HG03558 (cell line): ENCODE data around the gene COL4A6.

Experiments used
- ATAC-seq: cut with Tn5 transposase; IDR thresholded peaks from one replicate; pipeline ENCODE4 v1.9.1; 2021; ENCODE audit warnings: moderate number of reproducible peaks; ENCODE audit not compliant: unreplicated experiment; ENCODE audit errors: extremely low read depth

The COL4A6 gene

DNA sequence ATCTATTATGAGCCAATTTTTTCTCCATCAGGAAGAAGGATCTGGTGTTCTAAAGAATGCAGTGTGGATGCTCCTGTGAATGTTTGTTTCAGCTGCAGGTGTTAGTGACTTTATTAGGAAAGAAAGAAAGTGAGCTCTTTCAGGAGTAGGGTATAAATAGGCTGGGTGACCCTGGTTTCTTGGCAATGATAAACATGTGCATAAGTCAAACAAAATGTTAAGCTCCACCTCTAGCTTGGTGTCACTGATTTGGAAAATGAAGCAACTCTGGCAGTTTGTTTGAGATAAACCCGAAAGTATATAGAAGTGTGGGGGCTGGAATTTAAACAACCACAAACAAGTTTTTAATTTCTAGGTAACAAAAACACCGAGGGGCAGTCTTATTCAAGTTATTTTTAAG, 152.3 kb downstream of the COL4A6 start:
- ATAC-seq, result no peak

DNA sequence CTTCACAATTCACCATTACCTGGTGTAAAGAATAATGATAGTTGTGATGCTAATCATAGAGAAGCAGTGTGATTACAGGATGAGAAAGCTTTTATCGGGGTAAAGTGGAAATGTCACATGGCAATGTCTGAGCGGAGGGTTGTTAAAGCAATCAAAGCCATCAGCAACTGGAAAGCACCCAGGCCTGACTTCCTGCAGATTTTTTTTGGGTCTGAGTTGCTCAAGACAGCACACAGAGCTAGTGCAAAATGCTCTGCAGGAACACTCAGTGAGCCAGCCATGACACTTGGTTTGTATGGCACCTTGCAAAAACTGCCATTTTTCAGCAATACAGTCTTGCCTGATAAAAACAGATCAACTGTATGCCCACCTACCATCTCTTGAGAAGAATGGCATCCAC, 152.9 kb downstream of the COL4A6 start:
- ATAC-seq, result no peak

GRCh38 chrX:108275732-108276131, 162.5 kb downstream of the COL4A6 start:
- no peak for ATAC-seq

- no peak for ATAC-seq
These were observed 166.8 kb downstream of the COL4A6 start for GRCh38 chrX:108271397-108271787.

- ATAC-seq, result no peak
These were observed 167.4 kb downstream of the COL4A6 start for GRCh38 chrX:108270739-108271396.

GRCh38 chrX:108270280-108270679, 167.9 kb downstream of the COL4A6 start:
- ATAC-seq, result no peak

- no peak for ATAC-seq
These were observed 169.7 kb downstream of the COL4A6 start for GRCh38 chrX:108268434-108269080.

- no peak for ATAC-seq
These were observed 170.7 kb downstream of the COL4A6 start for GRCh38 chrX:108267557-108267956.

- ATAC-seq, result no peak
These were observed 173.8 kb downstream of the COL4A6 start for GRCh38 chrX:108264376-108264775.

GRCh38 chrX:108261549-108262203, 176.5 kb downstream of the COL4A6 start:
- ATAC-seq, result no peak

DNA sequence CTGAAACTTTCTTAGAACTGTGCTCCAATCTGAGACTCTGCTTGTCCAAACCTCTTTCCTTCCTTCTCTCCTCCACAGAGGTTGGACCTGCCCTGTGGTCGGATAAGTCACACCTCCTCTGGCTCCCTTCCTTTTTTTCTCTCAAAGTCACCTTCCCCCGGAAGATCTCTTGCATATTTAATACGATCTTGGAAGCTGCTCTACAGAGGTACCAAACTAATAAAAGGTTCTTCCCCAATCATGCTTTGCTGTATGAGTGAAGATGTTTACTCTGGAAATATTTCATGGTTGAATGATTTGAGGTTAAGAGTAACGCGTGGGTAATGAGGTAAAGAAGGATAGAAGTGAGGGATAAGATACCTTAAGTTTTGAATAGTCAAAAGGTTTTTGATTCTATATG, 180.7 kb downstream of the COL4A6 start:
- ATAC-seq, result no peak

DNA sequence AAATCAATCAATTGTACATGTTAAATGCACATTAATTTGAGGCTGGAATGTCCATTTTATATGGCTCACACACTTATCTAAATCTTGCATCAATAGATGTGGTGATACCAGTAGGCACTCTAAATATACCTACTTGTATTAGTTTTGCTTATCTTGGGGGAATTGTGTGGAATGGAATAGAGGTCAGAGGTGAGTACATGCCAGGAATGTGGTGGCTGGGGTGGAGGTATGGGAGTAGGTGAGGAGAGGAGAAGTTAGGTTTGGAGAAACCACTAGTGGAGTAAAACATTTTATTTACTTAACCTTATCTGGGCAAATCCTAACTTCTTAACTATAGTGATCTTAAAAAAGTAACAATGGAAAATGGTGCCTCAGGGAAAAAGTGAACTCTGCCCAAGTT, 183.6 kb downstream of the COL4A6 start:
- no peak for ATAC-seq

DNA sequence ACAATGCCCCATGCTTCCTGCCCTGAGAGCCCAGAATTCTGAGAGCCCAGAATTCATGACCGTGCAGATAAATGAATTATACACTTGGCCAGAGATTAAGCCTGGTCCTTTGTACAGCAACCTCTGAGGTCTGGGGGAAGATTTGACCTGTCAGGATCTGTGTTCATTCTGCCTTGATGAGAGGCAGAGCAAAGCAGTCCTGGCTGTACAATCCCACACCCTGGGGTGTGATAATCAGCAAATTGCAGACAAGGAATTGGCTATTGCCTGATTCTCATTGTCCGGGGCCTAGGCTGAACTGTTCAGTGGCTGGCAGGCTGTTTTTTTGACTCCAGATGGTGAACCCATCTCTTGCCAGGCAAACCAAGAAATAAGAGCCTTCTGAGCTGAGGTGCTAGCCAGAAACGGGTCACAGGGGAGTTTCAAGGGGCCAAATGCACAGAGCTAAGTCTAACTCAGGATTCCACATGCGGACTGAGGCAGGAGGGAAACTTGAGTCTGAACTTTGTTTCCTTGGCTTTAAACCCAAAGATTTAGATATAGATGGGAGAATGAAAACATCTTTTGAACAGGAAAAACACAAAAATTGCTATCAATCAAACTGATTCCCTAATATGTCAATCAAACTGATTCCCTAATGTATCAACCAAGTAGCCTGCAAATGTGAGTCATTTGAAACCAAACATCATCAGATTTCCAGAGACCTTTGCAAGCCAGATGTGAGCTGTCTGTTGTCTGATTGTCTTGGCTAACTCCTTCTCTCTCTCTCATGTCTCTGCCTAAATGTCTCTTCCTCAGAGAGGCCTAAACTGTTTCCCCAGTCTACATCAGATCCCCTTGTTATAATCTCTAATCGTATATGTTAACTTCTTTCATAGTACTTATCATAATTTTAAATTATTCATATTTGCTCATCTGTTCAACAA, 187.3 kb downstream of the COL4A6 start:
- no peak for ATAC-seq

DNA sequence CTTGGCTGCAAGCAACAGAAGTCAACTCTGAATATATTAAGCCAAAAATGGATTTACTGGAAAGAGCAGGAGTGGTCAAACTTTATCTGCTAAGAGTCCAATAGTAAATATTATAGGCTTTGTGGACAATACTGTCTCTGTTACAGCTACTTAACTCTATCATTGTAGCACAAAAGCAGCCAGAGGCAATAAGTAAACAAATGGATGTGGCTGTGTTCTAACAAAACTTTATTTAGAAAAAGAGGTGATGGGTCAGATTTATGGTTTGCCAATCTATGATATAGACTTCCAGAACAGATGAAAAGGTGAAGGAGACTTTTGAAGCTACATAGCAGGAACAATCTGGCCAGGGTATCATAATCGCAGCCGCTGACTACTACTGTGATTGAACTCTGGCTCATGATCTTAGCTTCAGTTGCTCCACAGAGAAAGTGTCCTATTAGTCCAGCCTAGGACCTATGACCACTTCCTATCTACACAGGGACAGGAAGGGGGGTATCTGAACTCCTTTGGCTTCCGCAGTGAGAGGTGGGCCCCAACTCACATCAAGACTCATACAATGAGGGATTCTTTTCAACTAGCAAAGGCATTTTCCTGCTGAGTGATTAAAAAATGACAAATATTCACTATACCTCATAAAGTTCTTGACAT, 191.8 kb downstream of the COL4A6 start:
- ATAC-seq, result no peak

- ATAC-seq, result no peak
These were observed 192.8 kb downstream of the COL4A6 start for GRCh38 chrX:108245462-108245861.

GRCh38 chrX:108235986-108236385, 202.2 kb downstream of the COL4A6 start:
- no peak for ATAC-seq

DNA sequence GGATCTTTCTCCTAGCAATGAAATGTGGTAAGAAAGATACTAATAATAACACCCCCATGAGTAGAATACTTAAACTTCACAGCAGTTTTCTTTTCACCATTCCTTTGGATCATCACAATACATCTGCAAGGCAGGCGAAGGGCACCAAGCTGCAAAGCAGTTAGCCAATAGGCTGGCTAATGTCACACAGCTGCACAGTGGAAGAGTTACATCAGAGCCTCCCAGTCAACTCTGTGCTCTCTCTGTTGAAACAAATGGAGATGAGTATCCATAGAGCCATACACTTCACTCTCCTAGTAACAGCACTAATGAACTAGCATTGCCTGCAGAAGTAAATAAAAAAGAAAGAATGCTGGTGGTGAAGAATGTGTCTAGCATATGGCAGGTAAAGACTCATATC, 207.6 kb downstream of the COL4A6 start:
- ATAC-seq, result no peak

DNA sequence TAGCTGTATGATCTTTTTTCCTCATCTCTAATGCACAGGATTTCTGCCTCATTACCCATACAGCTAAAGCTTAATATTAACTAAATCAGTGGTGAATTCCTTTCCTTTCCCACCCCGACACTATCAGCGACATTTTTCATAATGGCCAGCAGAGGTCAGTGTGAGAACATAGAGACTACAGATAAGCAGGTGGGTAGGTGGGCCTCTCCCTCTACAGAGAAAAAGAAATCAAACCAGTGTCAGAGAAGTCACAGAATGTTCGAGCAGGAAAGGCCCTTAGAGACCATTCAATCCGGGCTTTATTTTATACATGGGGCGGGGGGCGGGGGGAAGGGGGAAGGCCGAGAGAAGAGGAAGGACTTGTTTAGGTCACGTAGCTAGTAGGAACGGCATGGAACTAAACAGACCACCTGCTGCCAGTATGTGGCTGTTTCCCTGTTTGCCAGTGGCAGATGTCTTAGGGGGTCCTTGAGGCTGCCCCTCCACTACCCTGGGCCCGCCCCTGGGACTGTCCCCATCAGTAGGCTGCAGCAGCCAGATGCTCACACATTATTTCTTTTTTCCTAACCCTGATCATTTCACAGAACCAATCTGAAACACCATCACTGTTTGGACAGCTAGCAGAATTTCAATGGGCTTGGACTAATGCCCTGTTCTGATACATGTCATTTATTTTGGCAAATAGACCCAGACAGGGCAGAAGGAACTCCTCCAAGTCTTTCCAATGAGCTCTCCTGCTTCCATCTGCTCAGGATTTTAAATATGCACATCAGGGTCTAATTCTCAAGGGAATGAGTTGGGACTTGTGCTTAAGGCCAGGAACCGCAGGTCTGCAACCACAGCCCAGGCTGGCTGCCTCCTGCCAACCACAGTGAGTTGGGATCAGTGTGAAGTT, 213.2 kb downstream of the COL4A6 start:
- ATAC-seq, result no peak

GRCh38 chrX:108224218-108224617, 214.0 kb downstream of the COL4A6 start:
- ATAC-seq, result no peak
